GM12878 (cell line): Measurements from ENCODE around the gene DUS1L. TPM values are rescaled to one million over a fixed set of nuclear protein-coding genes. Genes with fewer than 3 reads are reported as not detected.

Experiments used
- ATAC-seq: fragments of 200-7000 bp; cut with Tn5 transposase; 3 replicates; pipeline ENCODE4 v1.9.1; 2020; ENCODE audit warnings: mild to moderate bottlenecking, moderate library complexity
- BruUV-seq: library from RNA; stranded (reverse); fragments of 400-500 nt; replicated peaks from 2 replicates; lab custom pipeline; 2021; lab: Mats Ljungman, UMichigan
- CTCF ChIA-PET: fragments of 300-600 bp; sonication (Branson Sonifier 250); formaldehyde crosslinking; extraction: SDS; loops from one replicate; lab custom pipeline; 2021; ENCODE audit warnings: inconsistent platforms; lab: Yijun Ruan, JAX
- POLR2A ChIA-PET: fragments of 350-600 bp; formaldehyde crosslinking; extraction: SDS; loops from one replicate; lab custom pipeline; 2021; ENCODE audit warnings: inconsistent platforms; lab: Charles Lee
- RAD21 ChIA-PET: fragments of 300-600 bp; sonication (Branson Sonifier 250); formaldehyde crosslinking; loops from one replicate; lab custom pipeline; 2023; ENCODE audit warnings: antibody characterized with exemption; ENCODE audit not compliant: unreplicated experiment; lab: Charles Lee
- SMC1A ChIA-PET: fragments of 300-600 bp; sonication (Branson Sonifier 250); formaldehyde crosslinking; loops from one replicate; lab custom pipeline; 2023; ENCODE audit not compliant: unreplicated experiment, uncharacterized antibody; lab: Charles Lee
- DNase-seq: peaks from one replicate; pipeline ENCODE4 v3.0.0-alpha.2; 2011; ENCODE audit warnings: low read depth, low spot score
- FAIRE-seq: peaks from 3 replicates; lab custom pipeline; 2011; peaks lifted over from hg19 to GRCh38; lab: Jason Lieb, UNC
- H2AFZ ChIP-seq: 2 replicates; pipeline ENCODE4 v1.6.0; 2011; ENCODE audit warnings: low read depth, low read length, control low read depth; ENCODE audit not compliant: control insufficient read depth
- H3K27ac ChIP-seq: 2 replicates; pipeline ENCODE4 v1.5.1; 2011; ENCODE audit warnings: control low read depth; ENCODE audit not compliant: control insufficient read depth, insufficient read depth
- H3K27me3 ChIP-seq, 2 experiments: replicated peaks in 1 of 2; 2 replicates each; pipeline versions ENCODE4 v1.6.0 to v1.6.1; 2011; ENCODE audit warnings: low read length in 1 of 2; ENCODE audit not compliant: control insufficient read depth in 2 of 2, insufficient read depth in 2 of 2
- H3K36me3 ChIP-seq, 2 experiments: 2 replicates each; pipeline ENCODE4 v1.5.1; 2011; ENCODE audit warnings: low read length in 1 of 2; ENCODE audit not compliant: control insufficient read depth in 2 of 2, insufficient read depth in 2 of 2
- H3K4me1 ChIP-seq: 2 replicates; pipeline ENCODE4 v1.6.1; 2011; ENCODE audit warnings: mild to moderate bottlenecking, low read length, moderate library complexity, mixed read lengths; ENCODE audit not compliant: control insufficient read depth, insufficient read depth
- H3K4me2 ChIP-seq: 2 replicates; pipeline ENCODE4 v1.6.0; 2011; ENCODE audit warnings: control low read depth; ENCODE audit not compliant: control insufficient read depth, insufficient read depth
- H3K4me3 ChIP-seq: fragments of 200-600 bp; sonication (generic); 2 replicates; pipeline ENCODE4 v1.5.1; 2016
- H3K79me2 ChIP-seq: 2 replicates; pipeline ENCODE4 v1.6.0; 2011; ENCODE audit warnings: low read length; ENCODE audit not compliant: control insufficient read depth, insufficient read depth
- H3K9ac ChIP-seq: 2 replicates; pipeline ENCODE4 v1.8.0; 2011; ENCODE audit warnings: low read length, control low read depth, mixed read lengths; ENCODE audit not compliant: control insufficient read depth, insufficient read depth
- H3K9me3 ChIP-seq: replicated peaks from 3 replicates; pipeline ENCODE4 v1.5.1; 2011; ENCODE audit warnings: mild to moderate bottlenecking, low read length; ENCODE audit not compliant: control insufficient read depth, insufficient read depth
- H4K20me1 ChIP-seq: 2 replicates; pipeline ENCODE4 v1.6.0; 2011; ENCODE audit not compliant: control insufficient read depth, insufficient read depth
- HCFC1 ChIP-seq: fragments of 150-350 bp; IDR thresholded peaks from 2 replicates; pipeline ENCODE4 v1.6.1; 2014; ENCODE audit warnings: low read length
- POLR2A ChIP-seq: IDR thresholded peaks from 2 replicates; pipeline ENCODE4 v1.6.1; 2011; ENCODE audit warnings: low read depth, mild to moderate bottlenecking, low read length
- ZNF217 ChIP-seq: fragments of 450-650 bp; IDR thresholded peaks from 2 replicates; pipeline ENCODE4 v1.6.1; 2017; ENCODE audit warnings: antibody characterized with exemption, mild to moderate bottlenecking
- WGBS: methylation state at CpG from one replicate; pipeline ENCODE4 v1.1.6; 2016; ENCODE audit warnings: low lambda C conversion rate; ENCODE audit not compliant: insufficient replicate concordance, insufficient coverage; ENCODE audit errors: missing lambda C conversion rate; 5-methylcytosine and 5-hydroxymethylcytosine counted together
- in situ Hi-C: fragments of 300-500 bp; cut with MboI; formaldehyde crosslinking; loops from 9 replicates; pipeline ENCODE4 v1.14.3; 2018; ENCODE audit warnings: mixed read lengths
- intact Hi-C: fragments of 100-400 bp; cut with micrococcal nuclease; formaldehyde crosslinking; loops from one replicate; pipeline ENCODE4 v1.14.2; 2022; ENCODE audit not compliant: unreplicated experiment
- polyA plus RNA-seq, 11 experiments: library from polyadenylated mRNA; depleted of rRNA in 4 of 11; unstranded in 6 of 11; stranded (reverse) in 5 of 11; fragments of >200 nt; fragmentation: Nextera tagmentation in 4 of 11; fragmentation: Illumina TruSeq in 1 of 11; extraction: Ambion mirVana in 4 of 11; extraction: Trizol in 1 of 11; gene quantifications; 1 replicate in 1 of 11; 2 replicates in 10 of 11; pipeline versions ENCODE4 v1.2.1 to v1.2.3, GENCODE V29; 2011 to 2016; ENCODE audit warnings: inconsistent platforms in 2 of 11, missing spikeins in 2 of 11, low read depth in 1 of 11
- total RNA-seq, 4 experiments: library from RNA; depleted of rRNA in 3 of 4; stranded (reverse); fragments of >200 nt in 3 of 4; fragmentation: Illumina TruSeq in 1 of 4; extraction: Trizol in 1 of 4; gene quantifications; 2 replicates each; pipeline versions ENCODE4 v1.2.1 to v1.2.3, GENCODE V29; 2013 to 2021

Gene DUS1L
- total and polyA plus RNA-seq, 10 of the 15 experiments (the other 5 are each of a cell fraction or from before 2014, with no cell fraction given): 6.1 to 157 (median 44.5) TPM

DNA sequence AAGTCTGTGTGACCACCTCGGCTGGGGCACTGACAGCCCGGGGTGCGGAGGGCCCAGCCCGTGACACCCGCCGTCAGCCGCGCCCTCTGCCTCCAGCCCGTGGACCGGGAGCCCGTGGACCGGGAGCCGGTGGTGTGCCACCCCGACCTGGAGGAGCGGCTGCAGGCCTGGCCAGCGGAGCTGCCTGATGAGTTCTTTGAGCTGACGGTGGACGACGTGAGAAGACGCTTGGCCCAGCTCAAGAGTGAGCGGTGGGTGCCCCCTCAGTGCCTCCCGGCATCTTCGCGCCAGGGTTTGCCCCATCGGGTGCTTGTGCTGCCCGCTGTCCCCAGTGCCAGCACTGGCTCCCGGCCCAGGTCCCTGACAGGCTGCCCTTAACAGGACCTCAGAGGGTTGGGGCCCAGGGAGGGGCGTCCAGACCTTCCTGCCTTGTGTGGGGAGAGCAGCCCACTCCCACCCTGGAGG lies 56.6 kb downstream of the DUS1L start:
- no peak overlapping the region for H2AFZ ChIP-seq
- FAIRE-seq: no peak
- no peaks in the 10 kb centered on the region for H3K4me1 ChIP-seq
- DNase-seq: no peak
- H3K27me3 ChIP-seq: no peaks in the 10 kb centered on the region
- intact Hi-C loops (no loop called here), in situ Hi-C loops (no loop called here)
- BruUV-seq: no TSS peak
- H3K36me3 ChIP-seq: no peaks in the 10 kb centered on the region
- H4K20me1 ChIP-seq: no peaks in the 10 kb centered on the region
- CTCF ChIA-PET: no interaction called here
- no peaks in the 10 kb centered on the region for H3K9me3 ChIP-seq
- 89% methylated on average over 16 of the region's 28 CpGs for WGBS
- no peaks in the 10 kb centered on the region for H3K79me2 ChIP-seq
- RAD21 ChIA-PET: interaction anchor here (0.5 kb wide), 1 partner anchor 41 kb away, joined by 3 read pairs; no protein-coding TSS in a partner anchor
- H3K4me2 ChIP-seq: no peak overlapping the region
- TF ChIP-seq HCFC1: no peak
- TF ChIP-seq, all 136 proteins: peak for 0
- no peak overlapping the region for H3K27ac ChIP-seq
- no peak overlapping the region for H3K9ac ChIP-seq
- SMC1A ChIA-PET: no interaction called here
- H3K4me3 ChIP-seq: no peak overlapping the region
- POLR2A ChIA-PET: no interaction called here
- ATAC-seq: no peak

DNA sequence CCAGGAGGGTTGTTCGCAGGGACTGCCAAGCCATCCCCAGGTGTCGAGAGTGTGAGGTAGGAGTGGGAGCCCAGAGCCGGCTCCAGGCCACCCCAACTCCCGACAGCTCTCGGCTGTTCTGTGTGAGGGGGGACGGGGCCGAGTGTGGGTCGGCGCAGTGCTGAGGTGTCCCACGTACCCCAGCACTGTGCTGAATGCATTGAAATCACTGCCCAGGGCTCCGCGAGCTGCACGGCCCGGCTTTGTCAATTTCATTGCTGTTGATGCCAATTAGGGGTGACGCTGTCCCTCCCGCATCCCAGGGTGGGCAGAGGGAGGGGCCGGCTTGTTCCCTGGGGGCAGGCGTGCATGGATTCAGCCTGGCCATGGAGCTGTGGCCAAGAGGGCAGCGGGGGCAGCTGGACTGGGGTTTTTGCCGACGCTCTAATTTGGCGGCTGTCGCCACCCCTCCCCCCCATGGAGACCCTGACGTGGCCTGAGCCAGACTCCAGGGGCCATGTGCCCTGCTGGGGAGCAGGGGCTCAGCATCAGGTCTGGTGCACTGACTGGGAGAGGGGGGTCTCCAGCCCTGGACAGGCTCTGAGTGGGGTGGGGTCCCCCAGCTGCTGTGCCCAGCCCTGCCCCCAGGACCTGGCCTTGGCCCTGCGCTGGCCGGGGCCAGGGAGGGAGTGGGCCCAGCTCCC lies 57.2 kb downstream of the DUS1L start:
- CTCF ChIA-PET: no interaction called here
- ATAC-seq: no peak

More for the DNA sequence above, 57.2 kb downstream of the DUS1L start:
- RAD21 ChIA-PET: interaction anchor here (0.5 kb wide), 1 partner anchor 40 kb away, joined by 3 read pairs; no protein-coding TSS in a partner anchor
- no peaks in the 10 kb centered on the region for H4K20me1 ChIP-seq
- H3K79me2 ChIP-seq: no peaks in the 10 kb centered on the region
- no peak overlapping the region for H3K4me2 ChIP-seq
- H3K36me3 ChIP-seq: no peaks in the 10 kb centered on the region
- H3K27me3 ChIP-seq: no peaks in the 10 kb centered on the region
- H3K4me3 ChIP-seq: no peak overlapping the region
- POLR2A ChIA-PET: no interaction called here
- FAIRE-seq (no peak), DNase-seq (no peak)
- BruUV-seq: no TSS peak
- no peaks in the 10 kb centered on the region for H3K9me3 ChIP-seq
- 0 out of 2 replicates have a peak, but pooled peaks have one; percentile 13 for TF ChIP-seq POLR2A
- TF ChIP-seq ZNF217: no peak
- H2AFZ ChIP-seq: no peak overlapping the region
- WGBS: 96% methylated on average over 24 of the region's 26 CpGs
- H3K27ac ChIP-seq: no peak overlapping the region
- no peak overlapping the region for H3K9ac ChIP-seq
- H3K4me1 ChIP-seq: no peaks in the 10 kb centered on the region
- SMC1A ChIA-PET: no interaction called here
- intact Hi-C loops (no loop called here), in situ Hi-C loops (no loop called here)

Other genes with a start within 250 kb of the DUS1L start
Only the 7 nearest of the 24 such genes appear.
- gene CENPX, start 42.9 kb downstream of the DUS1L start, total RNA-seq (2014; rRNA removed): 84.0 and 101 TPM in 2 replicates
- 36.1 and 39.4 TPM in 2 replicates for gene CENPX, start 42.9 kb downstream of the DUS1L start, total RNA-seq (2014; rRNA removed; fragmentation: Illumina TruSeq; extraction: Trizol)
- gene CENPX, start 42.9 kb downstream of the DUS1L start, total RNA-seq (2021): 84.0 and 89.0 TPM in 2 replicates
- 29.3 and 54.8 TPM in 2 replicates for gene CENPX, start 42.9 kb downstream of the DUS1L start, polyA plus RNA-seq (2011; rRNA removed)
- 4.1 and 26.8 TPM in 2 replicates for gene CENPX, start 42.9 kb downstream of the DUS1L start, polyA plus RNA-seq (2014; fragmentation: Illumina TruSeq; extraction: Trizol)
- 10 to 100 TPM; 11.7 to 39.3 TPM for gene CENPX, start 42.9 kb downstream of the DUS1L start, polyA plus RNA-seq (2014; fragmentation: Nextera tagmentation; extraction: Ambion mirVana)
- 111 and 113 TPM in 2 replicates for gene CENPX, start 42.9 kb downstream of the DUS1L start, polyA plus RNA-seq (2014; rRNA removed)
- gene CENPX, start 42.9 kb downstream of the DUS1L start, polyA plus RNA-seq (2016; fragmentation: Nextera tagmentation; extraction: Ambion mirVana): 100 to 1,000 TPM; 181 to 182 TPM
- 18.6 and 24.2 TPM in 2 replicates for gene LRRC45, start 42.5 kb downstream of the DUS1L start, total RNA-seq (2014; rRNA removed)
- gene LRRC45, start 42.5 kb downstream of the DUS1L start, total RNA-seq (2014; rRNA removed; fragmentation: Illumina TruSeq; extraction: Trizol): 5.9 and 8.9 TPM in 2 replicates
- 24.9 and 27.7 TPM in 2 replicates for gene LRRC45, start 42.5 kb downstream of the DUS1L start, total RNA-seq (2021)
- 4.5 and 7.7 TPM in 2 replicates for gene LRRC45, start 42.5 kb downstream of the DUS1L start, polyA plus RNA-seq (2011; rRNA removed)
- 2.5 and 3.6 TPM in 2 replicates for gene LRRC45, start 42.5 kb downstream of the DUS1L start, polyA plus RNA-seq (2014; fragmentation: Illumina TruSeq; extraction: Trizol)
- gene LRRC45, start 42.5 kb downstream of the DUS1L start, polyA plus RNA-seq (2014; fragmentation: Nextera tagmentation; extraction: Ambion mirVana): under 1 TPM; 0.03 to 0.05 TPM
- gene LRRC45, start 42.5 kb downstream of the DUS1L start, polyA plus RNA-seq (2014; rRNA removed): 24.2 and 24.4 TPM in 2 replicates
- 10 to 100 TPM; 12.0 to 13.4 TPM for gene LRRC45, start 42.5 kb downstream of the DUS1L start, polyA plus RNA-seq (2016; fragmentation: Nextera tagmentation; extraction: Ambion mirVana)
- gene RAC3, start 34.1 kb downstream of the DUS1L start, total RNA-seq (2014; rRNA removed): 23.5 and 29.8 TPM in 2 replicates
- gene RAC3, start 34.1 kb downstream of the DUS1L start, total RNA-seq (2014; rRNA removed; fragmentation: Illumina TruSeq; extraction: Trizol): 9.0 and 9.2 TPM in 2 replicates
- gene RAC3, start 34.1 kb downstream of the DUS1L start, total RNA-seq (2021): 14.6 and 16.2 TPM in 2 replicates
- 1.2 and 4.2 TPM in 2 replicates for gene RAC3, start 34.1 kb downstream of the DUS1L start, polyA plus RNA-seq (2011; rRNA removed)
- 2.8 and 9.8 TPM in 2 replicates for gene RAC3, start 34.1 kb downstream of the DUS1L start, polyA plus RNA-seq (2014; fragmentation: Illumina TruSeq; extraction: Trizol)
- under 1 TPM; 0.11 to 0.16 TPM for gene RAC3, start 34.1 kb downstream of the DUS1L start, polyA plus RNA-seq (2014; fragmentation: Nextera tagmentation; extraction: Ambion mirVana)
- gene RAC3, start 34.1 kb downstream of the DUS1L start, polyA plus RNA-seq (2014; rRNA removed): 32.9 and 39.8 TPM in 2 replicates
- gene RAC3, start 34.1 kb downstream of the DUS1L start, polyA plus RNA-seq (2016; fragmentation: Nextera tagmentation; extraction: Ambion mirVana): 1 to 10 TPM; 1.7 TPM
- gene DCXR, start 28.1 kb downstream of the DUS1L start, total RNA-seq (2014; rRNA removed): 80.8 and 85.8 TPM in 2 replicates
- 32.4 and 39.9 TPM in 2 replicates for gene DCXR, start 28.1 kb downstream of the DUS1L start, total RNA-seq (2014; rRNA removed; fragmentation: Illumina TruSeq; extraction: Trizol)
- gene DCXR, start 28.1 kb downstream of the DUS1L start, total RNA-seq (2021): 110 and 119 TPM in 2 replicates
- gene DCXR, start 28.1 kb downstream of the DUS1L start, polyA plus RNA-seq (2011; rRNA removed): 29.9 and 66.6 TPM in 2 replicates
- gene DCXR, start 28.1 kb downstream of the DUS1L start, polyA plus RNA-seq (2014; fragmentation: Illumina TruSeq; extraction: Trizol): 45.6 and 92.0 TPM in 2 replicates
- 10 to 100 TPM; 12.3 to 44.8 TPM for gene DCXR, start 28.1 kb downstream of the DUS1L start, polyA plus RNA-seq (2014; fragmentation: Nextera tagmentation; extraction: Ambion mirVana)
- 128 and 151 TPM in 2 replicates for gene DCXR, start 28.1 kb downstream of the DUS1L start, polyA plus RNA-seq (2014; rRNA removed)
- 100 to 1,000 TPM; 122 to 139 TPM for gene DCXR, start 28.1 kb downstream of the DUS1L start, polyA plus RNA-seq (2016; fragmentation: Nextera tagmentation; extraction: Ambion mirVana)
- 14.5 and 14.8 TPM in 2 replicates for gene RFNG, start 14.0 kb downstream of the DUS1L start, total RNA-seq (2014; rRNA removed)
- gene RFNG, start 14.0 kb downstream of the DUS1L start, total RNA-seq (2014; rRNA removed; fragmentation: Illumina TruSeq; extraction: Trizol): 5.2 and 7.8 TPM in 2 replicates
- gene RFNG, start 14.0 kb downstream of the DUS1L start, total RNA-seq (2021): 17.7 and 19.6 TPM in 2 replicates
- gene RFNG, start 14.0 kb downstream of the DUS1L start, polyA plus RNA-seq (2011; rRNA removed): 4.4 and 7.1 TPM in 2 replicates
- 1.3 and 7.2 TPM in 2 replicates for gene RFNG, start 14.0 kb downstream of the DUS1L start, polyA plus RNA-seq (2014; fragmentation: Illumina TruSeq; extraction: Trizol)
- gene RFNG, start 14.0 kb downstream of the DUS1L start, polyA plus RNA-seq (2014; fragmentation: Nextera tagmentation; extraction: Ambion mirVana): under 1 TPM; 0.10 to 0.93 TPM
- gene RFNG, start 14.0 kb downstream of the DUS1L start, polyA plus RNA-seq (2014; rRNA removed): 19.0 and 22.4 TPM in 2 replicates
- 1 to 10 TPM; 1.6 to 2.6 TPM for gene RFNG, start 14.0 kb downstream of the DUS1L start, polyA plus RNA-seq (2016; fragmentation: Nextera tagmentation; extraction: Ambion mirVana)
- 110 and 131 TPM in 2 replicates for gene GPS1, start 13.9 kb downstream of the DUS1L start, total RNA-seq (2014; rRNA removed)
- gene GPS1, start 13.9 kb downstream of the DUS1L start, total RNA-seq (2014; rRNA removed; fragmentation: Illumina TruSeq; extraction: Trizol): 35.1 and 37.1 TPM in 2 replicates
- 113 and 122 TPM in 2 replicates for gene GPS1, start 13.9 kb downstream of the DUS1L start, total RNA-seq (2021)
- 14.3 and 53.3 TPM in 2 replicates for gene GPS1, start 13.9 kb downstream of the DUS1L start, polyA plus RNA-seq (2011; rRNA removed)
- gene GPS1, start 13.9 kb downstream of the DUS1L start, polyA plus RNA-seq (2014; fragmentation: Illumina TruSeq; extraction: Trizol): 7.5 and 32.8 TPM in 2 replicates
- gene GPS1, start 13.9 kb downstream of the DUS1L start, polyA plus RNA-seq (2014; fragmentation: Nextera tagmentation; extraction: Ambion mirVana): 10 to 100 TPM in 1 of 2 experiments, 1 to 10 TPM in 1; 2.2 to 11.5 TPM
- 102 and 119 TPM in 2 replicates for gene GPS1, start 13.9 kb downstream of the DUS1L start, polyA plus RNA-seq (2014; rRNA removed)
- gene GPS1, start 13.9 kb downstream of the DUS1L start, polyA plus RNA-seq (2016; fragmentation: Nextera tagmentation; extraction: Ambion mirVana): 100 to 1,000 TPM; 119 to 146 TPM
- gene FASN, start 32.4 kb upstream of the DUS1L start, total RNA-seq (2014; rRNA removed): 67.4 and 73.8 TPM in 2 replicates
- gene FASN, start 32.4 kb upstream of the DUS1L start, total RNA-seq (2014; rRNA removed; fragmentation: Illumina TruSeq; extraction: Trizol): 18.0 and 20.8 TPM in 2 replicates
- 333 and 348 TPM in 2 replicates for gene FASN, start 32.4 kb upstream of the DUS1L start, total RNA-seq (2021)
- gene FASN, start 32.4 kb upstream of the DUS1L start, polyA plus RNA-seq (2011; rRNA removed): 4.5 and 10.8 TPM in 2 replicates
- gene FASN, start 32.4 kb upstream of the DUS1L start, polyA plus RNA-seq (2014; fragmentation: Illumina TruSeq; extraction: Trizol): 1.6 and 12.8 TPM in 2 replicates
- under 1 TPM; 0.19 to 0.31 TPM for gene FASN, start 32.4 kb upstream of the DUS1L start, polyA plus RNA-seq (2014; fragmentation: Nextera tagmentation; extraction: Ambion mirVana)
- gene FASN, start 32.4 kb upstream of the DUS1L start, polyA plus RNA-seq (2014; rRNA removed): 87.8 and 131 TPM in 2 replicates
- gene FASN, start 32.4 kb upstream of the DUS1L start, polyA plus RNA-seq (2016; fragmentation: Nextera tagmentation; extraction: Ambion mirVana): 10 to 100 TPM; 40.1 to 42.5 TPM